NCI-H774 (cell line): ENCODE data around the gene PTGR3.
A peak's percentile ranks its signal among the peaks of the same experiment; 100 is the strongest.

Experiments
- DNase-seq: peaks from one replicate; lab custom pipeline; 2025; lab: John Stamatoyannopoulos, UW

The PTGR3 gene

GRCh38 chr18:75214766-75215510 is 6.0 kb upstream of the PTGR3 start:
- no peak for DNase-seq

GRCh38 chr18:75214332-75214690 is 5.4 kb upstream of the PTGR3 start:
- no peak for DNase-seq

GRCh38 chr18:75213611-75214331 is 4.8 kb upstream of the PTGR3 start:
- DNase-seq = peak; percentile 27

GRCh38 chr18:75212751-75213090 is 3.8 kb upstream of the PTGR3 start:
- DNase-seq = no peak

GRCh38 chr18:75211953-75212750 is 3.2 kb upstream of the PTGR3 start:
- DNase-seq = no peak

GRCh38 chr18:75211626-75211952 is 2.6 kb upstream of the PTGR3 start:
- no peak for DNase-seq

- no peak for DNase-seq
Observed at GRCh38 chr18:75211002-75211621, 2.2 kb upstream of the PTGR3 start.

GRCh38 chr18:75210274-75211001 is 1.5 kb upstream of the PTGR3 start, which contains the start of gene TSHZ1:
Gene TSHZ1, plus strand, starts transcription at chr18:75210797. Its CDS starts 1,080 bp downstream, at chr18:75211877.
- DNase-seq = peak; percentile 69

- no peak for DNase-seq
Observed at GRCh38 chr18:75209951-75210258, 966 bp upstream of the PTGR3 start.

GRCh38 chr18:75208836-75209128 is 157 bp downstream of the PTGR3 start:
- no peak for DNase-seq

- DNase-seq = peak; percentile 48
Observed at GRCh38 chr18:75208155-75208835, 644 bp downstream of the PTGR3 start.

GRCh38 chr18:75207310-75208154 is 1.4 kb downstream of the PTGR3 start:
- DNase-seq = no peak

- DNase-seq = no peak
Observed at GRCh38 chr18:75206452-75207309, 2.3 kb downstream of the PTGR3 start.

GRCh38 chr18:75205514-75206132 is 3.3 kb downstream of the PTGR3 start:
- no peak for DNase-seq

- no peak for DNase-seq
Observed at GRCh38 chr18:75204732-75205513, 4.0 kb downstream of the PTGR3 start.

- no peak for DNase-seq
Observed at GRCh38 chr18:75204269-75204731, 4.6 kb downstream of the PTGR3 start.

- no peak for DNase-seq
Observed at GRCh38 chr18:75203416-75204268, 5.3 kb downstream of the PTGR3 start.
